BE2C (cell line): ENCODE results near the gene BAZ2B.

Experiments
- DNase-seq: peaks from one replicate; pipeline ENCODE4 v3.0.0-alpha.2; 2020
- H3K27me3 ChIP-seq: fragments of 250-450 bp; sonication (Bioruptor Pico); 2 replicates; pipeline ENCODE4 v1.5.1; 2020; ENCODE audit warnings: mild to moderate bottlenecking
- H3K36me3 ChIP-seq: fragments of 250-450 bp; sonication (Bioruptor Pico); 2 replicates; pipeline ENCODE4 v1.5.1; 2020; ENCODE audit warnings: mild to moderate bottlenecking
- H3K4me1 ChIP-seq: fragments of 250-450 bp; sonication (Bioruptor Pico); 2 replicates; pipeline ENCODE4 v1.5.1; 2020
- H3K4me3 ChIP-seq: 2 replicates; pipeline ENCODE4 v1.5.1; 2011; ENCODE audit warnings: low read depth, low read length
- H3K9me3 ChIP-seq: fragments of 250-450 bp; sonication (Bioruptor Pico); 2 replicates; pipeline ENCODE4 v1.5.1; 2020
- TF ChIP-seq, protein P1 (sequence below): IDR thresholded peaks from 2 replicates; pipeline ENCODE4 v1.5.1; 2012; ENCODE audit warnings: mild to moderate bottlenecking, low read depth, low read length

The BAZ2B gene

DNA sequence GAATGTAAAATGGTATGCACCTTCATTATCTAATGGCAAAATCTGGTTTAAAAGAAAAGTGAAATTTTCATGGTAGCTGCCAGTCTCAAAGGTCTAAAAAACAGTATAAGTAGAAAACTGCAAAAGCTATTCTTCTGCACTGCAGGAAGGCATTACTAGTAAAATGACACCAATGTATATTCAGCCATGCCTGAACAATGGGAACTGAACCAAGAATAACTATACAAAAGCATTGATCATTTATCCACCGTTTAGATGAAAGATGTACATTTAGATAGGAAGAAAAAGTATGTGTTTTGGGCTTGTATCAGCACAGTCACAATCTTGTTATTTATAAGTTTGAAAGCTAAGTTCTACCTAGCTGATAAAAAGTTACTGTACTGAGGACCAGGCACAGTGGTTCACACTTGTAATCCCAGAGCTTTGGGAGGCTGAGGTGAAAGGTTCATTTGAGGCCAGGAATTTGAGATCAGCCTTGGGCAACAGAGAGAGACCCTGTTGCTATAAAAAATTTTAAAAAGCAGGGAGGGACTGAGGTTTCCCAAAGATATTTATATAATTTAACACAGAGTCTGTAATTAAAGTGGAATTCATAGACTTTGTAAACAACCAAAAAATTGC lies 166.7 kb downstream of the BAZ2B start:
- H3K27me3 ChIP-seq = no peaks in the 10 kb centered on the region
- TF ChIP-seq, protein P1, sequence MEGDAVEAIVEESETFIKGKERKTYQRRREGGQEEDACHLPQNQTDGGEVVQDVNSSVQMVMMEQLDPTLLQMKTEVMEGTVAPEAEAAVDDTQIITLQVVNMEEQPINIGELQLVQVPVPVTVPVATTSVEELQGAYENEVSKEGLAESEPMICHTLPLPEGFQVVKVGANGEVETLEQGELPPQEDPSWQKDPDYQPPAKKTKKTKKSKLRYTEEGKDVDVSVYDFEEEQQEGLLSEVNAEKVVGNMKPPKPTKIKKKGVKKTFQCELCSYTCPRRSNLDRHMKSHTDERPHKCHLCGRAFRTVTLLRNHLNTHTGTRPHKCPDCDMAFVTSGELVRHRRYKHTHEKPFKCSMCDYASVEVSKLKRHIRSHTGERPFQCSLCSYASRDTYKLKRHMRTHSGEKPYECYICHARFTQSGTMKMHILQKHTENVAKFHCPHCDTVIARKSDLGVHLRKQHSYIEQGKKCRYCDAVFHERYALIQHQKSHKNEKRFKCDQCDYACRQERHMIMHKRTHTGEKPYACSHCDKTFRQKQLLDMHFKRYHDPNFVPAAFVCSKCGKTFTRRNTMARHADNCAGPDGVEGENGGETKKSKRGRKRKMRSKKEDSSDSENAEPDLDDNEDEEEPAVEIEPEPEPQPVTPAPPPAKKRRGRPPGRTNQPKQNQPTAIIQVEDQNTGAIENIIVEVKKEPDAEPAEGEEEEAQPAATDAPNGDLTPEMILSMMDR = no peak
- no peak for DNase-seq
- H3K36me3 ChIP-seq = no peaks in the 10 kb centered on the region
- no peaks in the 10 kb centered on the region for H3K4me1 ChIP-seq
- no peaks in the 10 kb centered on the region for H3K9me3 ChIP-seq
- H3K4me3 ChIP-seq = no peak overlapping the region

DNA sequence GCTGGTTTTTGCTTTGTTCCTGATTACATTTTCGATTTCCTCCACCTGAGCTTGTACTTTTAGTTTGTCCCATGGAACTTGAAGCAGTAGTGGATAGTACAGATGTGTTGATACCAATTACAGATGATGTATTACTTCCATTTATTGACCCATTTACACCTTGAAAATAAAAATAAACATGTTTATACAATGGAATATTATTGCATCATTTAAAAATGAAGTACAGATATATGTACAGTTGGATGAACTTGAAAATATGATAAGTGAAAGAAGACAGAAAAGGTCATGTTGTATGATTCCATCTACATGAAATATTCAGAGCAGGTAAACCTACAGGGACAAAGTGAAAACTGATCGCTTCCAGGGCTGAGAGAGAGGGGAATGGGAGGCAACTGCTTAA lies 169.5 kb downstream of the BAZ2B start:
- H3K4me3 ChIP-seq = no peak overlapping the region
- TF ChIP-seq, protein P1 = no peak
- no peaks in the 10 kb centered on the region for H3K36me3 ChIP-seq
- H3K9me3 ChIP-seq = no peaks in the 10 kb centered on the region
- no peak for DNase-seq
- no peaks in the 10 kb centered on the region for H3K4me1 ChIP-seq
- H3K27me3 ChIP-seq = no peaks in the 10 kb centered on the region

DNA sequence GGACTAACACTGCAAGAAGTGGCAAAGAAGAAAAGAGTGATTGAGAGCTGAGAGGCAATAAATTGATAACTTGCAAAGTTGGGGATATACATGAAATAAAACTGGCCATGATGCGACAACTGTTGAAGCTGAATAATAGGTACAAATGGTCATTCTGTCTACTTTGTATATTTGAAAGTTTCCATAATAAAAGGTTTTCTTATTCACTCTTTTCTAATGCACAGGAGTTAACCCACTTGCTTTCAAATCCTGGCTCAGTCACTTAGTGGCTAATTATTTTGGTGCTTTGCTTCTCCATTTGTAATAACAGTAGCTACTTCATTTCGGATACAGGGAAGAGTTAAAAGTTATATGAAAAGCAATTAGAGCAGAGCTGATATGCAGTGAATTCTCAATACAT lies 170.1 kb downstream of the BAZ2B start:
- Histone ChIP-seq H3K27me3 (no peaks in the 10 kb centered on the region), H3K4me1 (no peaks in the 10 kb centered on the region), H3K36me3 (no peaks in the 10 kb centered on the region), H3K4me3 (no peak overlapping the region), H3K9me3 (no peaks in the 10 kb centered on the region)
- DNase-seq = no peak
- TF ChIP-seq, protein P1 = no peak

DNA sequence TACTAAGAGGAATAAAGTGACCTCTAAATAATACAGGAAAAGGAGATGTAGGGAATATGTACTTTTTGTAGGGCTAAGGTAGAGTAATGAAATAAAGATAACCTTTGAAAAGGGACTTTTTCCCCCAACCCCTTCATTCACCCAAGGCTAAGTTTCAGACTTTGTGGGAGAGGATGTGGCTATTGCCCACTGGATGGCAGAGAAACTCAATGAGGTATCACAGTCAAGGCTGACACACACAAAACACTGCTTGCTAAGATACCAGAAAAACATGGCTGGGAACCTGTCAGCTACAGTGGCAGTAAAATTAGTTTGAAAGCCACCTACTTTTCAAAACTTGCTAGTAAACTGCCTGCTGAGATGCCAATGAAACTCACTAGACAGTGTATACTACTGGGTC lies 171.0 kb downstream of the BAZ2B start:
- no peak for DNase-seq
- Histone ChIP-seq H3K36me3 (no peaks in the 10 kb centered on the region), H3K9me3 (no peaks in the 10 kb centered on the region), H3K27me3 (no peaks in the 10 kb centered on the region), H3K4me3 (no peak overlapping the region), H3K4me1 (no peaks in the 10 kb centered on the region)
- TF ChIP-seq, protein P1 = no peak

DNA sequence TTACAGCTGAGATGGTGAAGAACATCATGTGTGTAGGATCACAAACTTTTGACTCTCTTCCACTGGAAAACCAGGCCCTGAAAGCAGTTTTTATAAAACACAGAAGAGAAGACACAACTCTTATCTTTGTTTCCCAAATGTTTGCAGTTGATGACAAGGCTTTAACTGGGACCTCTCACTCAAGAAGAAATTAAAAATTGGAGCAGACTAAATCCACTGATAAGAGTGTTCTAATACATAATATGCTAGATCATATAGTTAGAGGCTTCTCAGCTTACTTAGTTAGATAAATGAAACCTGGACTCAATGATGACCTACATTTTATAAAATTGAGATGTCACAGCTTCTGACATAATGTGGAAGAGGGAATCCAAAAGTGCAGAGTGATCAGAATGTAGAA lies 171.6 kb downstream of the BAZ2B start:
- no peaks in the 10 kb centered on the region for H3K9me3 ChIP-seq
- no peaks in the 10 kb centered on the region for H3K36me3 ChIP-seq
- TF ChIP-seq, protein P1 = no peak
- H3K4me3 ChIP-seq = no peak overlapping the region
- H3K4me1 ChIP-seq = no peaks in the 10 kb centered on the region
- DNase-seq = no peak
- no peaks in the 10 kb centered on the region for H3K27me3 ChIP-seq

DNA sequence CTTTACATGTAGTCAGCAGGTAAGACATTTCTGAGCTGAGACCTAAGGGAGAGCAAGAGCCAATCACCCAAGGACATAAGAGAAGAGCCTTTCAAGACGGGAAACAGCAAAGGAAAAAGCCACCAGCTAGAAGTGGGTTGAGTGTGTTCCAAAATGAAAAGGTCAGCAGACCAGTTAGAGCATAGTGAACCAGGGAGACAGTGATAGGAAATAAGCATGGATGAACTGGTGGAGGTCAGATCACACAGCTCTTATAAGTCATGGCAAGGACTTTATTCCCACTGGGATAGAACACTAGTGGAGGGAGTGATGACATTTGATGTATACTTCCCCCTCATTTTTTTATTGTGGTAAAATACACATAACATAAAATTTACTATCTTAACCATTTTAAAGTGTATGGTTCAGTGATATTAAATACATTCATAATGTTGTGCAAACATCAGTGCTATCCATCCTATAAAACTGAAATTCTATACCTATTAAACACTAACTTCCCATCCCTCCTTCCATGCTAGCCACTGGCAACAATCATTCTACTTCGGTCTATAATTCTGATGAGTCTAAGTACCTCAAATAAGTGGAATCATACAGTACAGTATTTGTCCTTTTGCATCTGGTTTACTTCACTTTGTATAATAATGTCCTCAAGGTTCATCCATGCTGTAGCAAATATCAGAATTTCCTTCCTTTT lies 174.0 kb downstream of the BAZ2B start:
- DNase-seq = no peak
- Histone ChIP-seq H3K27me3 (no peaks in the 10 kb centered on the region), H3K36me3 (no peaks in the 10 kb centered on the region), H3K9me3 (no peaks in the 10 kb centered on the region), H3K4me1 (no peaks in the 10 kb centered on the region), H3K4me3 (no peak overlapping the region)
- TF ChIP-seq, protein P1 = no peak
